CD4-positive, alpha-beta T cell treated with Interleukin-17A for 1 hour (primary cell): ENCODE results near the gene GNRHR.
"Not testable (repeated sequence)": the region's sequence is repeated elsewhere in the genome, so short reads cannot be mapped to it uniquely, and the experiment has no call there.

Experiments
- DNase-seq: peaks from one replicate; pipeline ENCODE4 v3.0.0-alpha.2; 2020

The GNRHR gene

DNA sequence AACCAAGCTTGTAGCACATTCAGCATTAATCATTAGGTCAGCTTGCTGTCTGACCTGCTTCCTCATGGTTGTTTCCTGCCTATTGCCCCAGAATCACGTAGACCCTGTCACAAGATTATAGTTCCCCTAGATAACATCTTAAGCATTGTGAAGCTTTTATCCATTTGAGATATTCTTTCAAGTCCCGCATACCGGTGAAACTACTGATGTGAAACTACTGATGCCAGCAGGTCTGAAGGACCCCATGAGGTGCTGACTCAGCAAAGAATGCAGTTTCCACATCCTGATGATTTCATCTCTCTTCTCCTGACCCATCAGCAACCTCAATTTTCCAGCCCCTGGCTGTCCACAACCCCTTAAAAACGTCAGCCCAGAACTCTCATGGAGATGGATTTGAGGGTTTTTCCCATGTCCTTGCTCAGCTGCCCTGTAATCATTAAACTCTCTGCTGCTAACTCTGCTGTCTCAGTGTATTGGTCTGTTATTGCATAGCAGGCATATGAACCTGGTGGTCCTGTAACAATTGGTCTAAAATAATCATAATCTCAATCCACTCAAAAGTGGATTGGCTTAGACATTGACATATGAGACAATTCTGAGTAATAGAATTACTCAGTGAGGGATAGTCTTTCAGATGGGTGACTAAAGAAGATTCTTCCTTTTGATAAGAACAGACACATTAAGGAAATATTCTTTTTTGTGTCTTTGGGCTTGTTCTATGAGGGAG lies 26.9 kb downstream of the GNRHR start:
- no peak for DNase-seq

DNA sequence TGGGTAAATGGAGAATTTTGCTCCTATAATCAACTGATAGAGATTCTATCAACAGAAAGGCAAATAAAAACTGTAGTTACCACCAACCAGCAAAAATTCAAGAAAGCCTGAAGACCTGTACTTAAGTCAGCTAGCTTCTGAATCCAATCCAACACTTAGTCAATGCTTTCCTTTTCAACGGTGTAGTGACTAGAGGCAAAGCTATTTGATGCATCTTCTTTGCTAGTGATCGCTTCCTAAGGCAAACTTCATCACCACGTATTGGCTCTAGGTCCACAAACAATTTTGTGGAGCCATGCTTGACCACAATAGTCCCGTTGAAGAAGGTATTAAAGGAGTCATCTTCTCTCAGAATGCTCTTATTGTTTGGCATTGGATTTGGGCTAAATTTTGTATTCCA lies 28.2 kb downstream of the GNRHR start:
- DNase-seq: no peak

DNA sequence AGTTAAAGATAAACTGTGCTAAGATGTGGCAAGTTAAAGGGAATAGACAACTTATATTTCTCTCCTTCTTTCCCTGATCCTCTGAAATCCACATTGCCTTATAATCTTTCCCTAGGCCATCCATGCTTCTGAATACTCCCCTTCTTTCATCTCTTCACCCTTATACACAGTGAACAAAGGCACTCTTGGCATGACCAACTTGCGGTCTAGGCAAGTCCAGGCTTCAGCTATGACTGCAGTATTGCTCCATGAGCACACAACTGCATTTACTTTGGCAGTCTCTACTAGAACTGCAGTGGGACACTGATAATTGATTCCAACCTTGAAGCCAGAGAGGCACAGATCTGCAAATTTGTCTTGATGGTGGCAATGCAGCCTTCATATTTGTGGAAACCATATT lies 29.1 kb downstream of the GNRHR start:
- DNase-seq: no peak

DNA sequence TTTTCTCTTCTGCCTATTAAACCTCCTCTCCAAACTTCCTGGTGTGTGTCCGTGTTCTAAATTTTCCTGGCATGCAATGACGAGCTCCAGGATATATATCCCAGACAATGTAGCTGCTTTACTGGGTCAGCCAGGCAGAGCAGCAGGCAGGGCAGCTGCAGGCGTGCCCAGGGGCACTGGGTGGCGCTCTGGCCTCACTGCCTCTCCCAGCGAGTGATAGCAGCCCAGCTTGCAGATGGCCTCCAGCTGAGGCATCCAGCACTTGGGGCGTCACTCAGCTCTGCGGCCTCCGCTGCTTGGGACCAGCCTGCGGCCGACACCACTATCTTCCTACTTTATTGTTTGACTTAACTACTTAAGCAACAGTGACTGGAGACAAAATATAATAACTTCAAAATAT lies 30.2 kb downstream of the GNRHR start:
- DNase-seq: no peak

DNA sequence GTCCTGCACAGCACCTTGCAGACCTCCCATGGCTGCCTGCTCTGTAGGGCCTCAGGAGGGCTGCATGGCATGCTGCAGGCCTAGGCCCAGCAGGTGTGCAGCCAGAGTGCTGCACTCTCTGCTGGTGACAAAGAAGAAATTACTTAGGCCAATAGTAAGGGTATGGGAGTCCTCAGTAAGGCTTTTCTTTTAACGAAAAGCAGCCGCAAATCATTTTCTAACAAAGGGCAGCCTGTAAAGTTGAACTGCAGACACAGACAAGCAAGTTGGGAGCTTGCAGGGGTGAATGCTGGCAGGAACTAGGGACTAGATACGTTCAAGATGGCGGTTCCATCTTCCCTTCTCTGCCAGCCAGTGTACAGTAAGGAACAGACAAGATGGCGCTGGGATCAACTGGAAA lies 30.8 kb downstream of the GNRHR start:
- DNase-seq: no peak

DNA sequence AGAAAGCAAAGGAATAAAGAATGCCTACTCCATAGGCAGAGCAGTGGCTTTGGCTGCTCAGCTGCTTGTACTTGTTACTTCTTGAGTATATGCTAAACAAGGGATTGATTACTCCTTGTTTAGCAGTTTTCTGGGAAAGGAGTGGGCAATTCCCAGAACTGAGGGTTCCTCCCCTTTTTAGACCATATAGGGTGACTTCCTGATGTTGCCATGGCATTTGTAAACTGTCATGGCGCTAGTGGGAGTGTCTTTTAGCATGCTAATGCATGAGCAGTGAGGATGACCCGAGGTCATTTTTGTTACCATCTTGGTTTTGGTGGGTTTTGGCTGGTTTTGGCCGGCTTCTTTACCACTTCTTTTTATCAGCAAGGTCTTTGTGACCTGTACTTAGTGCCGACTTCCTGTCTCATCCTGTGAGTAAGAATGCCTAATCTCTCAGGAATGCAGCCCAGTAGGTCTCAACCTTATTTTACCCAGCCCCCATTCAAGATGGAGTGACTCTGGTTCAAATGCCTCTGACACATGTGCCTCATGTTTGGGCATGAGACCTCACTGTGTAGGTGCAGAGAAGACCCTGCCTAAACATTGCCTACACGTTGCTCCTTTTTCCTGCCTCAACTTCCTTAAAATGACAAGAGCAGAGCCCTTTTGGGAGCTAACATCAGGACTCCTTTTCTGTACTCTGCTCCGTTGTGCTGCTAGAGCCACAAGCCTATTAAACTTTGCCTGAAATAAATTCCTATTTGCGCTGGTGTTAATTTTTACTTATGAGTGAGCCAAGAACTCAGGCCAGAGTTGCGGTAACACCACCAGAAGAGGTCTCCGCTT lies 32.2 kb downstream of the GNRHR start:
- no peak for DNase-seq

DNA sequence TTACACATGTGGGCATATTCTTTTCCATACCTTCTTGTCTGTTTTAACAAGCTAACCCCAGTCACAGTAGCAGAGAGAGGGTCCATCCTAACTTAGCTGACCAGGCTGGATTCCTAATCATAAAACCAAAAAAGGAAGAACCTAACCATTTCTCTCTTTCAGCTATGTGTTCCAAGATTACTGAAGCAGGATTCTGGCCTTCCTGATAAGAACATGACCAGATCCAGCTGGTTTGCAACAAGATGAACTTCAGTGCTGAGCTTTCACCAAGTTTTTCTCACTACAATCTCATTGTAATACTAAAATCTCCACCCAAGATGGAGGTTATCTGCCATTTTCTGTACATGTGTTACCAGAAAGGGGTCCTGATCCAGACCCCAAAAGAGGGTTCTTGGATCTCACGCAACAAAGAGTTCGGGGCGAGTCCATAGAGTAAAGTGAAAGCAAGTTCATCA lies 32.8 kb downstream of the GNRHR start:
- no peak for DNase-seq

DNA sequence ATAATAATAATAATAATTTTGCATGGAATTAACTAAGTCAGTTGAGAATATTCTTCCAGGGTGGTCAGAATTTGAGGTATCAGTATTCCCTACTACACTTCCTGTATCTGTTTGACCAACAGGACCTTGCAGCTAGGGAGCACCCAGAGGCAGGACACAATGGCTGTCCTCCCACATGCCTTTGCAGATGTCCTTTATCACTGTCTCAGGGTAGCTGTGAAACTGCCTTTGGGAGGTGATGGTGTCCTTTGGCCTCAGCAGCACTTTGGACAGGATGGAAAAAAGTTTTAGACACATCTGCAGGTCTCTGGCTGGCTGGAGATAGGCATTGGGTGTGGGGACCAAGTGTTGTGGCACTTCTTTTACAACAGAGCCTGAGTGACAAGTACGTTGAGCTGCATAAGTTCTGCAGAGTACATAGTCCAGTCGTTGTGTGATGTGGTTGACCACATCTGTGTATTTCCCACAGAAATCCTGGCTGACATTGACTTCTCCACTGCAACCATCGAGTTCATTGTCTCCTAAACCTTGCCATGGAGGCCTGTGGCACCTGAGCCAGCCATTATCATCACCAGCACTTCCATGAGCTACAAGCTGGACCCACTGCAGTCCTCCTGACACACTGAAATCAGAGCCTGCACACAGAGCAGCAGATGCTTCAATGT lies 34.1 kb downstream of the GNRHR start:
- no peak for DNase-seq

DNA sequence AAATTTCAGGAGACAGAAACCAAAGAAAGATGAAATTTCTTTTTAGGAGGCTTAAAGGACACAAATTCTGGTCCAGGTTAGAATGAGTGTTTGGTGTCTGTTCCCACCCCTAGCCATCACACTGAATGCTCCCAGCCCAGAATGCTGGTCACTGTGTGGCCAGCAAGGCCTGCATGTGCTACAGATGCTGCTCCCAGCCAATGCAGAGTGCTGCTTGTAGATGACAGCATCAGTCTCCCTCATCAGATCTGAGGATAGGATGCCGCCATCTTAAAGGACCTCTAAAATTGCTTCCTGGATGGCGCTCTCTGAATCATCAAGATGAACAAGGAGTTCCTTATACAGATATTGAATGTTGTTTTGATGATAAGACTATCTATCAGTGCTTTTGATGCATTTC lies 35.3 kb downstream of the GNRHR start:
- DNase-seq: no peak

DNA sequence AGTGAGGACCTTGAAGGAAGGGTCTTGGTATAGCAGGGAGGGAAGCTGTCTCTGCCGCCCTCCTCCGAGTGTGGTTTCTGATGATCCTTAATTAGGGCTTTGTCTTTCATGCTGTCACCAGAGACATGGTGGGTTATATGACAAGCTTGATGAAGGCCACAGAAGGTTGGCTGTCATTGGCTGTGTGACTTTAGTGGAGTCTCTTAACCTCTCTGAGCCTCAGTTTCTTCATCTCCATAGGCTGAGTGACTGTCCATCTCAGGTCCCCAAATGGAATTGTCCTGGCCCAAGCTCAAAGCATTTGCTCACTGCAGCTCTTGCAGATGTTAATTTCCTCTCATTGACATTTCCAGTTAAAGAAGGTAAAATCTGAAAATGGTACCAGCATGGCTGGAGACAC lies 36.6 kb downstream of the GNRHR start:
- DNase-seq: no peak

DNA sequence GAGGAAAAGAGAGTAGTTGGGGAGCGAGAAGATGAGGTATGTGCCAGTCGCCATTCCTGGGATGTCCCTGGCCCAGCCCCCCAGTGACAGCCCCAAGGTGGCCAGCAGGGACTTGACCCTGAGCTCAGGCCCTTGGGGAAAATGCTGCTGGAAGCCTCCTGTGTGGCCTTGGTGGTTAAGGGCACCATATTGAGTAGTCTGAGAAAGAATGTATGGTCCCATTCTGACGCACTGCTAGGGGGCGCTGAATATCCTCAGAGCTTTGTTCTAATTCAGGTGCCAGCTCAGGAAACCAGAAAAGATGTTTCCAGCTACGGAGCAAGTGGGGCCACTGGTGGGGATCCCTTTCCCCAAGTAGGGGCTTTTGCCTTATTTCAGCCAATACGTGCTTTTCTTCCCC lies 39.2 kb downstream of the GNRHR start:
- DNase-seq: no peak

DNA sequence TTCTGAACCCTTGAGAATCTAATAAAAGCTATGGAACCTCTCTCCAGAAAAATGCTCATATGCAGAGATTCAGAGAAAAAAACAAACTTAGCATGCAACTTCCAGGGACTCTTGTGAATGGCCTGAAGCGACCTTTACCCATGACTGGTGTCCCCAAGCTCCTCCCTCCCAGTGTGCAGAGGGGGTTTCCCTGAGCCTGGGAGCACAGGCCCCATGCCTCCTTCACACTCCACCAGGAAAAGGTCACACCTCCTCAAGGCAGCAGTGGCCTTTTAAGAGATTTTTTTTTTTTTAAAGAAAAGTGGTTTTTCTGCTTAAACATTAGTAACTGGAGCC lies 40.0 kb downstream of the GNRHR start:
- no peak for DNase-seq

DNA sequence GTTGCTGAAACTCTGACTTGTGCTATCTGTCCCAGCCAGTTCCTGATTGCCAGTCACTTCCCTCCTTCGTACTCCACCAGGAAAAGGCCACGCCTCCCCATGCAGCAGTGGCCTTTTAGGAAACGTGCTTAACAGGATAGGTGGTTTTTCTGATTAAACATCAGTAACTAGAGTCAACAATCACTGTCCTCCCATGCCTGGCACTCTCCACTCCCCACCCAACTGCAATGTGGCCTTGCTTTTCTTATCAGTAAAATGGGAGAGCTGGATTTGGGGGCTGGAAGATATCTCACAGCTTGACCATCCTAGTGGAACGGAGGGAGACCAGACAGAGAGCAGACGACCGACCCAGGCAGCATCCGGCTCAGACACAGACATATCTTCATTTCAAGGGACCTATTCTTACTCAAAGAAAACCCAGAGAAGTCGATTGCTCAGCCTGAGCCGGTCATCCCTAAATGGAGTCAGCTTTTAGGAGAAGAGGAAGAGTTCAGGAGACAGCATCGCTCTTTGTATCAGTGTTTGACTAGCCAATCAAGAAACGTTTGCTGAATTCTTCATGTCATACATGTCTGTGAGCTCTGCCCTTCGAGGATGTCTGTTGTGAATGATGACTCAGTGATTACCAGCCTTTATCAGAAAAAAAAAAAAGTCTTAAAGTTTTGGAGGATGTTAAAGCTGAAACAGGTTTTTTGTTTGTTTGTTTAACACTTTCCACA lies 40.5 kb downstream of the GNRHR start:
- no peak for DNase-seq

DNA sequence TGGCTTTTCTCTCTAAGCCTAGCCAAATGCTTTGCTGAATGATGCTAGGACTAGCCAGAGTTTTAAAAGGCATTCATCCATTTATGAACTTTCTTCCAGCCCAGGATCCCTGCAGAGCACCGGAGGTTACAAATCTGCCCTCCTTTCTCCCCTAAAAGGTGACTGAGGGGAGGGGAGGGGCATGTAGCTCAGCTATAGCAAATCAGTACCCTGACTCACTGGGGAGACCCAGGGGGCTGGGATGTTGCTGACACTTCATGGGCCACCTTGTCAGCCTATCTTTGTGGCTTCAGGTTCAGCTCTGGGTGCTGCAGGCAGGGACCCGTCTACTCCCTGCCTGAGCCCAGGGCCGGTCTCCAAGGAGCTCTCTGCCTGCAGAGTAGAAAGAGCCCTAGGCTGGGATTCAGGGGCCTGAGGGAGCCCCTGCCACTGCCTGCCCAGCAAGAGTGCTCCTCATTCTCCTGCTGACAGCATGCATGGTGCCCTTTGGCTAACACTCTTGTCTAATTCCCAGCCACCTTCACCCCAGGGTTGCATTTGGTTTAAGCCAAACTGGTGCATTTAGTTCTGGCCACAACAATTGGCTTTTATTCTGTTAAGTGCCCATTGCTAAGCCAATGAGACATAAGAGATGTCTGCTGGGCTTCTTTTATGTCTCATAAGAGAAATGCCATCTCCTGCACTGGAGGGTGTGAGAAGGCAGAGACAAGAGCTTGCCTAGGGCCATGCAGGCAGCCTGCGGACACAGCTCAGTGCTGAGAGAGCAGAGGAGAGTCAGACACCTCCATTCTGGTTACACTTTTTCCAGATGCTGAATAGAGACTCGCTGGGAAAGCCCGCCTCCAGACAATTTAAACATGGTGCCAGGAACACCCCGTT lies 41.3 kb downstream of the GNRHR start:
- no peak for DNase-seq

DNA sequence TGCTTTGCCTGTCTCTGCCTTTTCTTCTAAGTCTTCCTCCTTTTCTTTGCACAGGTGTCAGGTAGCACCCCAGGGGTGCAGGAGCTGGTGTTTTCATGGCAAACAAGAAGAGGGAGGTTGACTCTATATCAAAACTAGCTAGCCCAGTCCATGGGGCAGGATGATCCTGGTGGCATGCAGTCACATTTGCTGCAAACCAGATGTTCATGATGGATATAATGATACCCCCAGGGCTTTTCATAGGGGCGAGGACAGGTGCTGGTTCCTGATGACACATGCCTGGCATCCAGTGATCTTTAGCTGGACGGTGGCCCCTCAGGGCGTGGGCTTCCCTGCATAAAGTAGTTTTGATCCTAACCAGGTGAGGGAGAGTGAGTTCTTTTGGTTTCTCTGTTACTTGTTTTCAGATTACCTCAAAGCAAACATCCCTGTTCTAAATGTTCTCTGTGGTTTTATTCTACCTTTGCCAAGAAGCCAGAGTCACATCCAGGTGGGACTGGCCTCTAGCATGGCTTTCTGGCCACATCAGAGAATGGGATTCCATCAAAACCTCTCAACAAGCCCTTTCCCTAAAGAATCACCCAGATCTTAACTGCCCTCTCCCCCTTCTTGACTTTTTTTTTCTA lies 42.1 kb downstream of the GNRHR start:
- DNase-seq: no peak

DNA sequence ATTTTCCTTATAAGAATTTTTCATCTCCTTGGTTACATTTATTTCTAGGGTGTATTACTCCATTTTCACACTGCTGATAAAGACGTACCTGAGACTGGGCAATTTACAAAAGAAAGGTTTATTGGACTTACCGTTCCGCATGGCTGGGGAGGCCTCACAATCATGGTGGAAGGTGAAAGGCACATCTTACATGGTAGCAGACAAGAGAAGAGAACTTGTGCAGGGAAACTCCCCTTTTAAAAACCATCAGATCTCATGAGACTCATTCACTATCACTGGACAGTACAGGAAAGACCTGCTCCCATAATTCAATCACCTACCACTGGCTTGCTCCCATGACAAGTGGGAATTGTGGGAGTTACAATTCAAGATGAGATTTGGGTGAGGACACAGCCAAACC lies 47.5 kb downstream of the GNRHR start:
- not testable (repeated sequence) for DNase-seq

DNA sequence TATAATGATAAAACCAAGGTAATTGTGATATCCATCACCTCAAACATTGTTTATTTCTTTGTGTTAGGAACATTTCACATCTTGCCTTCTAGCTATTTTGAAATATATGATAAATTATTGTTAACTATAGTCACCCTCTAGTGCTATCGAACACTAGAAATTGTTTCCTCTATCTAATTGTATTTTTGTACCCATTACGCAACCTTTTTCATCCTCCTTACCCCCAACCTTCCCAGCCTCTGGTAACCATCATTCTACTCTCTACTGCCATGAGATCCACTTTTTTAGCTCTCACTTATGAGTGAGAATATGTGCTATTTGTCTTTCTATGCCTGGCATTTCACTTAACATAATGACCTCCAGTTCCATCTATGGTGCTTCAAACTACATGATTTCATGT lies 49.3 kb downstream of the GNRHR start:
- no peak for DNase-seq

DNA sequence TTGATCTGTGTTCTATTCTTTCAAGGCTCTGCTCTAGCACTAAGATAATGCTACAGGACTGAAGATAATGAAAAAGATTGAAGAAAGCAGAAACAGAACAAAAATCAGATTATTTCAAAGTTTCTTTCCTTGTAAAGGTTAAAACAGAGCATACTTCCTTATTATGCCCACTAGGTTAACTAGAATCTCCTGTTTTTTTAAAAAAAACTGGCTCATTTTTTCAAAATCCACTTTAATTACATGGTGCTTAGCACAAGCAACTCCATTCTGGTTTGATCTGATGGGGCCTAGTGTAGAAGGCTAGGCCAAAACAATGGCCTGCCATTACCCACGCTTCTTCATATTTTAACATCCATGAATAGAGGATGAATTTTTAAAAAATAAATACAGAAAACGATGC lies 52.0 kb downstream of the GNRHR start:
- DNase-seq: no peak

DNA sequence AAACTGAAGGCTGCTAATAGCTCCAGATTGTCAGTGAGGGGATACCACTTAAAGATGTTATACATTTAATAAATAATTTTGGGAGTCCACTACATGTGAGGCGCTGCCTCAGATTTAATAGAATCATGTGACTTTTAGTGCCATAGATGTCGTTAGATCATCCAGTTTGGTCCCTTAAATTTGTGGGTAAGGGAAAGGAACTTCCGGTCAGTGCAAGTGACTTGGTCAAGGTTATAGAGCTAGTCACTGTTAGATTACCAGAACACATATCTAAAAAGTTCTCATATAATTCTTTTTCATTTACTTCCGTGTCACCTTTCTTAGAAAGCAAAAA lies 52.7 kb downstream of the GNRHR start:
- no peak for DNase-seq

DNA sequence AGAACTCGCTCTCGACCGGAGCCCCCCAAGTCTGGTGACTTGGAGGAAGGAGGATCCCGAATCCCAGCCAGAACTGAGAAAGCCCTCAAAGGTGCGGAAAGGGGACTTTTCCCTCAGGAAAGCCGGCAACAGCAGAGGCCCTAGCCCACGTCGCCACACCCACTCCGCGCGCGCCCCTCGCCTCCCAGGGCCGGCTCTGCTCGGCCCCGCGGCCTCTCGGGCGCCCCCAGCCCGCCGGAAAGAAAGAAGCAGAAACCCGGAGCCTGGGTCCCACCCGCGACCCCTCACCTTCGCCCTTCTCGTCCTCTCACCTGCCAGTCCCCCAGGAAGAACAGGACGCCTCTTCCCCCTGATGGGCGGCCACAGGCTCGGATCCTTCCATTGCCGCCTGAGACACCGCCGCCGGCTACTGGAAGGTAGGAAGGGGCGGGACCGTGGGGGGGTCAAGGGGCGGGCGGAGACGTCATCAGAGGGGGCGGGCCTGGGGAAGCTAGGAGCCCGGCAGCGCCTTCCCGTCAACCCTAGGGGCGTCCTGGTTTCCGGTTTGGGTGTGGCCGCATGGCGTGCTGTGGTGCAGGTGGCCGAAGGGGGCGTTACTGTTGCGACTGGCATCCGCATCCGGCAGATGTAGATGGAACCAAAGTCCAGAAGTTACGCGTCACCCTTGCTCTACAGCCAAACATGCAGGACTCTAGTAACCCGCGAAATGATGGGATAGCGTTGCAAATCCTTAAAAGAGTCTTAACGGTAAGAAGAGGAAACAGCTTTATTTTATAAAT lies 53.3 kb downstream of the GNRHR start, which contains the start of gene UBA6:
UBA6 (minus strand) TSS at position 418 of the 779 bp plus-strand sequence; CDS start at position 382, 36 bp downstream.
- peak; percentile 94 for DNase-seq
